ENCODE measurements around the gene TAF1C. TPM values are rescaled to one million over a fixed set of nuclear protein-coding genes. Genes with fewer than 3 reads are reported as not detected.
"Not testable (repeated sequence)": the region's sequence is repeated elsewhere in the genome, so short reads cannot be mapped to it uniquely, and the experiment has no call there.

TAF1C gene
- total RNA-seq, 4 donors from 2014 or later = 23.9 to 43.7 (median 32.1) TPM

GRCh38 chr16:84218956-84219355 is 32.1 kb upstream of the TAF1C start:
- 55 to 93% methylated on average over 3 to 5 of the region's 6 CpGs for WGBS, 2 donors
- H3K36me3 ChIP-seq = no peaks in the 10 kb centered on the region

GRCh38 chr16:84218176-84218823 is 31.4 kb upstream of the TAF1C start:
- 76 to 79% methylated on average over 16 to 17 of the region's 17 CpGs for WGBS, 2 donors
- intact Hi-C loops (cut with DNase I) = no loop called here

More at GRCh38 chr16:84218956-84219355, 32.1 kb upstream of the TAF1C start:
- intact Hi-C loops (cut with DNase I) = no loop called here
- Histone ChIP-seq H3K4me3 (no peak overlapping the region), H3K27me3 (no peaks in the 10 kb centered on the region), H3K27ac (no peak overlapping the region), H3K9me3 (no peaks in the 10 kb centered on the region), H3K4me1 (no peaks in the 10 kb centered on the region)
- no peak for DNase-seq
- TF ChIP-seq POLR2A (IDR thresholded peaks at IDR 0.05) (no peak), CTCF (IDR thresholded peaks at IDR 0.05) (no peak)

GRCh38 chr16:84216144-84216543 is 29.3 kb upstream of the TAF1C start:
- H3K36me3 ChIP-seq; H3K9me3 ChIP-seq; H3K4me1 ChIP-seq; H3K27ac ChIP-seq; intact Hi-C loops (cut with DNase I); H3K27me3 ChIP-seq; DNase-seq; H3K4me3 ChIP-seq: not testable (repeated sequence)
- WGBS, 2 donors = 85 to 93% methylated on average over 3 of the region's 3 CpGs

More at GRCh38 chr16:84218176-84218823, 31.4 kb upstream of the TAF1C start:
- no peaks in the 10 kb centered on the region for H3K27me3 ChIP-seq
- H3K36me3 ChIP-seq = no peaks in the 10 kb centered on the region
- no peak overlapping the region for H3K4me3 ChIP-seq
- TF ChIP-seq POLR2A (IDR thresholded peaks at IDR 0.05) = no peak
- no peak for TF ChIP-seq CTCF (IDR thresholded peaks at IDR 0.05)
- no peak overlapping the region for H3K27ac ChIP-seq
- no peak for DNase-seq
- no peaks in the 10 kb centered on the region for H3K9me3 ChIP-seq
- no peaks in the 10 kb centered on the region for H3K4me1 ChIP-seq

GRCh38 chr16:84215531-84215930 is 28.7 kb upstream of the TAF1C start:
- 88% methylated on average over 5 of the region's 5 CpGs for WGBS, 2 donors
- Histone ChIP-seq H3K9me3 (no peaks in the 10 kb centered on the region), H3K27me3 (no peaks in the 10 kb centered on the region), H3K4me3 (no peak overlapping the region), H3K36me3 (no peaks in the 10 kb centered on the region), H3K4me1 (no peaks in the 10 kb centered on the region), H3K27ac (no peak overlapping the region)
- no peak for DNase-seq
- intact Hi-C loops (cut with DNase I) = no loop called here
- no peak for TF ChIP-seq POLR2A (IDR thresholded peaks at IDR 0.05)
- no peak for TF ChIP-seq CTCF (IDR thresholded peaks at IDR 0.05)

GRCh38 chr16:84214451-84215066 is 27.7 kb upstream of the TAF1C start:
- intact Hi-C loops (cut with DNase I) = no loop called here
- Histone ChIP-seq H3K27me3 (no peaks in the 10 kb centered on the region), H3K9me3 (no peaks in the 10 kb centered on the region), H3K27ac (no peak overlapping the region), H3K4me1 (no peaks in the 10 kb centered on the region), H3K36me3 (no peaks in the 10 kb centered on the region), H3K4me3 (no peak overlapping the region)
- DNase-seq = no peak
- WGBS, 2 donors = 73 to 78% methylated on average over 9 to 13 of the region's 15 CpGs
- no peak for TF ChIP-seq CTCF (IDR thresholded peaks at IDR 0.05)
- no peak for TF ChIP-seq POLR2A (IDR thresholded peaks at IDR 0.05)

All from esophagus squamous epithelium (tissue), 5 donors.